ENCODE measurements around the gene SPINT2. TPM values are rescaled to one million over a fixed set of nuclear protein-coding genes. Genes with fewer than 3 reads are reported as not detected.
A peak's percentile ranks its signal among the peaks of the same experiment; 100 is the strongest.

The SPINT2 gene
- total RNA-seq, 1 donor from 2014 or later, result 71.0 TPM

DNA sequence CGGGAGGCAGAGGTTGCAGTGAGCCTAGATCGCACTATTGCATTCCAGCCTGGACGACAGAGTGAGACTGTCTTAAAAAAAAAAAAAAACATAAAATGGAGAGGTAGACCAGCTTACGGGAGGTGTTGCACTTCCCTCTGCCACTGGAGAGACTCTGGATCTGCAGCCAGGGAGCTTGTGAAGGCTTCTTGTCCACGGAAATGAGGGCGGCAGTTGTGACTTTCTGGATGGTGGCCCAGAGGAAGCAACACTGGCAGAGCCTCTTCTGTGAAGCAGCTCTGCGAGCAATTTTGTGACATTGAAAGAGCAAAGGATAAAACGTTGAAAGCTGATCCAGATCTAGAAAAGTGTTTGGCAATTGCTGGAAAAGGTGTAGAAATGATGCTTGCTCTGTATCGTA lies 10.4 kb downstream of the SPINT2 start:
- H3F3A ChIP-seq (ENCODE audit: low read depth), result peaks cover 7% of the 10 kb centered on the region
- no peak for DNase-seq (ENCODE audit: low spot score)
- peaks cover 14% of the 10 kb centered on the region for H3K4me1 ChIP-seq
- H3K4me3 ChIP-seq, result no peak overlapping the region
- H4K20me1 ChIP-seq (ENCODE audit: low read depth), result peaks cover 27% of the 10 kb centered on the region
- H3K36me3 Mint-ChIP-seq, result no peaks in the 10 kb centered on the region
- H3K4me2 ChIP-seq, result no peak overlapping the region
- H3K27ac Mint-ChIP-seq, result no peak overlapping the region
- H2AFZ ChIP-seq (replicated peaks), result no peak overlapping the region
- no peak overlapping the region for H3K27ac ChIP-seq
- no peak overlapping the region for H3K9ac ChIP-seq
- H3K27me3 ChIP-seq, result no peaks in the 10 kb centered on the region
- H3K9me3 Mint-ChIP-seq, result no peaks in the 10 kb centered on the region
- no peaks in the 10 kb centered on the region for H3K9me3 ChIP-seq (ENCODE audit: low read depth)
- peaks cover 94% of the 10 kb centered on the region for H3K79me2 ChIP-seq (ENCODE audit: low read depth)
- TF ChIP-seq EZH2phosphoT487 (IDR thresholded peaks at IDR 0.05), result no peak
- TF ChIP-seq, protein P1, sequence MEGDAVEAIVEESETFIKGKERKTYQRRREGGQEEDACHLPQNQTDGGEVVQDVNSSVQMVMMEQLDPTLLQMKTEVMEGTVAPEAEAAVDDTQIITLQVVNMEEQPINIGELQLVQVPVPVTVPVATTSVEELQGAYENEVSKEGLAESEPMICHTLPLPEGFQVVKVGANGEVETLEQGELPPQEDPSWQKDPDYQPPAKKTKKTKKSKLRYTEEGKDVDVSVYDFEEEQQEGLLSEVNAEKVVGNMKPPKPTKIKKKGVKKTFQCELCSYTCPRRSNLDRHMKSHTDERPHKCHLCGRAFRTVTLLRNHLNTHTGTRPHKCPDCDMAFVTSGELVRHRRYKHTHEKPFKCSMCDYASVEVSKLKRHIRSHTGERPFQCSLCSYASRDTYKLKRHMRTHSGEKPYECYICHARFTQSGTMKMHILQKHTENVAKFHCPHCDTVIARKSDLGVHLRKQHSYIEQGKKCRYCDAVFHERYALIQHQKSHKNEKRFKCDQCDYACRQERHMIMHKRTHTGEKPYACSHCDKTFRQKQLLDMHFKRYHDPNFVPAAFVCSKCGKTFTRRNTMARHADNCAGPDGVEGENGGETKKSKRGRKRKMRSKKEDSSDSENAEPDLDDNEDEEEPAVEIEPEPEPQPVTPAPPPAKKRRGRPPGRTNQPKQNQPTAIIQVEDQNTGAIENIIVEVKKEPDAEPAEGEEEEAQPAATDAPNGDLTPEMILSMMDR (IDR thresholded peaks at IDR 0.05), result no peak
- H3K36me3 ChIP-seq, result no peaks in the 10 kb centered on the region
- peak overlapping the region; percentile 27 for H3K4me3 Mint-ChIP-seq
- H3K27me3 Mint-ChIP-seq (ENCODE audit: insufficient read depth, low read depth), result no peaks in the 10 kb centered on the region
- peaks cover 19% of the 10 kb centered on the region for H3K4me1 Mint-ChIP-seq

DNA sequence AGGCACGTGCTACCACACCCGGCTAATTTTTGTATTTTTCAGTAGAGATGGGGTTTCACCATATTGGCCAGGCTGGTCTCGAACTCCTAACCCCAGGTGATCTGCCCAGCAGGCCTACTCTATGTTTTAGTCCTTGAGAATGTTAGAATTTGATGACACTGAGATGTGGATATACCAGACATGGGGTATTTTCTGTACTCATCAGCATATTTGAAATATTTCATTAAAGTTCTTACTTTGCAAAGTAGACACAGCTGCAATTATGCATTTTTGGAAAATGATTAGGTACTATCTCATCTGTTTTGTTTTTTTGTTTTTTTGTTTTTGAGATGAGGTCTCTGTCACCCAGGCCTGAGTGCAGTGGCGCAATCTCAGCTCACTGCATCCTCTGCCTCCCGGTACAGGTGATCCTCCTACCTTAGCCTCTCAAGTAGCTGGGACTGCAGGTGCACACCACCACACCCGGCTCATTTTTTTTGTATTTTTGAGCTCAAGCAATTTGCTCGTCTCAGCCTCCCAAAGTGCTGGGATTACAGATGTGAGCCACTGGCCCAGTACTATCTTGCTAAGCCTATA lies 12.7 kb downstream of the SPINT2 start:
- peaks cover 91% of the 10 kb centered on the region for H3K79me2 ChIP-seq (ENCODE audit: low read depth)
- H3K4me3 ChIP-seq, result no peak overlapping the region
- H3K9me3 ChIP-seq (ENCODE audit: low read depth), result no peaks in the 10 kb centered on the region
- no peak for DNase-seq (ENCODE audit: low spot score)
- H3K4me2 ChIP-seq, result no peak overlapping the region
- H3K27me3 Mint-ChIP-seq (ENCODE audit: insufficient read depth, low read depth), result peaks cover 2% of the 10 kb centered on the region
- no peak overlapping the region for H2AFZ ChIP-seq (replicated peaks)
- H3K36me3 Mint-ChIP-seq, result no peaks in the 10 kb centered on the region
- peaks cover 7% of the 10 kb centered on the region for H3F3A ChIP-seq (ENCODE audit: low read depth)
- H3K27ac ChIP-seq, result no peak overlapping the region
- H3K4me3 Mint-ChIP-seq, result no peak overlapping the region
- no peak overlapping the region for H3K27ac Mint-ChIP-seq
- no peaks in the 10 kb centered on the region for H3K9me3 Mint-ChIP-seq
- H3K27me3 ChIP-seq, result no peaks in the 10 kb centered on the region
- peaks cover 25% of the 10 kb centered on the region for H4K20me1 ChIP-seq (ENCODE audit: low read depth)
- peaks cover 5% of the 10 kb centered on the region for H3K4me1 ChIP-seq
- H3K4me1 Mint-ChIP-seq, result peaks cover 8% of the 10 kb centered on the region
- no peak for TF ChIP-seq EZH2 (IDR thresholded peaks at IDR 0.05)
- TF ChIP-seq EZH2phosphoT487 (IDR thresholded peaks at IDR 0.05), result no peak
- TF ChIP-seq, protein P1 (IDR thresholded peaks at IDR 0.05), result no peak
- no peaks in the 10 kb centered on the region for H3K36me3 ChIP-seq
- H3K9ac ChIP-seq, result no peak overlapping the region

DNA sequence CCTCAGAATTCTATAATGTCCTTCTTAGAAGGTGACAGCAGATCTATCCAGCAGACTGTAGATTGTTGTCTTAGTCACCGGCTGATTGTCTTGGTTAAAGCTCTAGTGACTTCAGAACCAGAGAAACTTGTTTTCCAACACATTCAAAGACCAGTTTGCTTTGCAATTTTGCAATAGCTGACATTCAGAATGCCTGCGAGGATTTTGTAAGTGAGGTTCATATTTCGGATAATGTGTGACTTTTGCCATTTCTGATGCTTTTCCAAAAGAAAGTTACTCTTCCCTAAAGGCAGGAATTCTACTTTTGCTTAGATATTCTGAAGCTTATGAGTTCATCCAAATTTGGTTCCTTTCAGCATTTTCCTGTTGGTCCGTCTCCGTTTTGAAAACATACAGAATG lies 13.2 kb downstream of the SPINT2 start:
- Histone ChIP-seq H3K36me3 (no peaks in the 10 kb centered on the region), H2AFZ (replicated peaks) (no peak overlapping the region), H3K27ac (no peak overlapping the region), H3K4me2 (no peak overlapping the region), H3K9ac (no peak overlapping the region), H3K27me3 (no peaks in the 10 kb centered on the region), H3K4me1 (peaks cover 5% of the 10 kb centered on the region), H3K4me3 (no peak overlapping the region), H3K9me3 (ENCODE audit: low read depth) (no peaks in the 10 kb centered on the region), H4K20me1 (ENCODE audit: low read depth) (peaks cover 25% of the 10 kb centered on the region), H3F3A (ENCODE audit: low read depth) (peaks cover 7% of the 10 kb centered on the region), H3K79me2 (ENCODE audit: low read depth) (peaks cover 90% of the 10 kb centered on the region)
- no peak overlapping the region for H3K4me3 Mint-ChIP-seq
- no peaks in the 10 kb centered on the region for H3K36me3 Mint-ChIP-seq
- TF ChIP-seq, protein P1 (IDR thresholded peaks at IDR 0.05), result no peak
- H3K4me1 Mint-ChIP-seq, result peaks cover 8% of the 10 kb centered on the region
- DNase-seq (ENCODE audit: low spot score), result no peak
- no peak overlapping the region for H3K27ac Mint-ChIP-seq
- no peaks in the 10 kb centered on the region for H3K9me3 Mint-ChIP-seq
- peaks cover 2% of the 10 kb centered on the region for H3K27me3 Mint-ChIP-seq (ENCODE audit: insufficient read depth, low read depth)
